Keratinocyte (primary cell): ENCODE measurements around the gene KLHL1. TPM values are rescaled to one million over a fixed set of nuclear protein-coding genes. Genes with fewer than 3 reads are reported as not detected.

Experiments used
- DNase-seq: peaks from one replicate; pipeline ENCODE4 v3.0.0-alpha.2; 2011; ENCODE audit warnings: low read depth, missing footprints, low spot score
- FAIRE-seq: peaks from 2 replicates; lab custom pipeline; 2011; peaks lifted over from hg19 to GRCh38; lab: Jason Lieb, UNC
- H2AFZ ChIP-seq: 2 replicates; pipeline ENCODE4 v1.6.0; 2012; ENCODE audit warnings: low read length, control low read depth, inconsistent platforms; ENCODE audit not compliant: control insufficient read depth
- H3K27ac ChIP-seq: 2 replicates; pipeline ENCODE4 v1.5.1; 2011; ENCODE audit warnings: low read length; ENCODE audit not compliant: control insufficient read depth, insufficient read depth
- H3K27me3 ChIP-seq: 3 replicates; pipeline ENCODE4 v1.6.0; 2011; ENCODE audit warnings: low read length; ENCODE audit not compliant: control insufficient read depth, insufficient read depth; ENCODE audit errors: extremely low read depth
- H3K36me3 ChIP-seq, 2 experiments: 2 replicates in 1 of 2; 3 replicates in 1 of 2; pipeline ENCODE4 v1.5.1; 2011; ENCODE audit warnings: low read length in 2 of 2, mild to moderate bottlenecking in 1 of 2; ENCODE audit not compliant: control insufficient read depth in 2 of 2, insufficient read depth in 2 of 2; ENCODE audit errors: extremely low read depth in 1 of 2
- H3K4me1 ChIP-seq: 3 replicates; pipeline ENCODE4 v1.5.1; 2011; ENCODE audit warnings: low read length; ENCODE audit not compliant: control insufficient read depth, insufficient read depth; ENCODE audit errors: extremely low read depth
- H3K4me2 ChIP-seq: 3 replicates; pipeline ENCODE4 v1.6.0; 2011; ENCODE audit warnings: low read depth, low read length; ENCODE audit not compliant: control insufficient read depth, insufficient read depth; ENCODE audit errors: extremely low read depth
- H3K4me3 ChIP-seq, 3 experiments: fragments of 200-600 bp in 1 of 3; sonication (generic) in 1 of 3; 2 replicates in 2 of 3; 3 replicates in 1 of 3; pipeline ENCODE4 v1.5.1; 2011 to 2016; ENCODE audit warnings: low read length in 3 of 3, mild to moderate bottlenecking in 3 of 3, control low read depth in 2 of 3, inconsistent platforms in 1 of 3, low read depth in 1 of 3, mixed read lengths in 1 of 3, mixed run types in 1 of 3, moderate library complexity in 1 of 3; ENCODE audit not compliant: control insufficient read depth in 2 of 3, insufficient read depth in 2 of 3; ENCODE audit errors: extremely low read depth in 1 of 3
- H3K79me2 ChIP-seq: 2 replicates; pipeline ENCODE4 v1.6.0; 2012; ENCODE audit warnings: low read length; ENCODE audit not compliant: control insufficient read depth, insufficient read depth
- H3K9ac ChIP-seq: 3 replicates; pipeline ENCODE4 v1.6.0; 2011; ENCODE audit warnings: low read length; ENCODE audit not compliant: control insufficient read depth, insufficient read depth; ENCODE audit errors: extremely low read depth
- H3K9me1 ChIP-seq: 3 replicates; pipeline ENCODE4 v1.6.0; 2011; ENCODE audit warnings: low read length; ENCODE audit not compliant: control insufficient read depth, insufficient read depth; ENCODE audit errors: extremely low read depth
- H3K9me3 ChIP-seq: 2 replicates; pipeline ENCODE4 v1.5.1; 2012; ENCODE audit warnings: low read depth, low read length; ENCODE audit not compliant: control insufficient read depth
- H4K20me1 ChIP-seq: 3 replicates; pipeline ENCODE4 v1.6.0; 2011; ENCODE audit warnings: low read length; ENCODE audit not compliant: control insufficient read depth, insufficient read depth; ENCODE audit errors: extremely low read depth
- EZH2 ChIP-seq: IDR thresholded peaks from one replicate; pipeline ENCODE4 v1.6.1; 2012; ENCODE audit warnings: inconsistent platforms, mild to moderate bottlenecking, low read length, moderate library complexity
- dilution Hi-C: fragments of 300-500 bp; cut with MboI; formaldehyde crosslinking; loops from one replicate; pipeline ENCODE4 v1.7.0; 2020; ENCODE audit warnings: low sequenced_read_pairs; ENCODE audit not compliant: extremely low pct_ligation_motif_present
- polyA plus RNA-seq, 5 experiments: library from polyadenylated mRNA; depleted of rRNA in 3 of 5; stranded (reverse) in 3 of 5; stranded (forward) in 1 of 5; unstranded in 1 of 5; fragments of >200 nt; gene quantifications; 1 replicate in 1 of 5; 2 replicates in 3 of 5; 3 replicates in 1 of 5; pipeline versions ENCODE4 v1.2.1 to v1.2.3, GENCODE V29; 2011 to 2012; ENCODE audit warnings: missing spikeins in 2 of 5, low read depth in 1 of 5, low replicate concordance in 1 of 5
- TF ChIP-seq, protein P1 (sequence below), 3 experiments: IDR thresholded peaks in 1 of 3; conservative IDR thresholded peaks in 1 of 3; optimal IDR thresholded peaks in 1 of 3; 2 replicates in 2 of 3; 3 replicates in 1 of 3; pipeline versions ENCODE3 to v1.5.1; 2011; ENCODE audit warnings: low read length in 3 of 3, mild to moderate bottlenecking in 3 of 3, moderate library complexity in 2 of 3, control low read depth in 1 of 3, inconsistent platforms in 1 of 3; ENCODE audit not compliant: insufficient read depth in 2 of 3; ENCODE audit errors: extremely low read depth in 1 of 3

Gene KLHL1
- polyA plus RNA-seq, 1 donor (not counting 4 experiments of a cell fraction or from before 2014, with no cell fraction given): not detected

DNA sequence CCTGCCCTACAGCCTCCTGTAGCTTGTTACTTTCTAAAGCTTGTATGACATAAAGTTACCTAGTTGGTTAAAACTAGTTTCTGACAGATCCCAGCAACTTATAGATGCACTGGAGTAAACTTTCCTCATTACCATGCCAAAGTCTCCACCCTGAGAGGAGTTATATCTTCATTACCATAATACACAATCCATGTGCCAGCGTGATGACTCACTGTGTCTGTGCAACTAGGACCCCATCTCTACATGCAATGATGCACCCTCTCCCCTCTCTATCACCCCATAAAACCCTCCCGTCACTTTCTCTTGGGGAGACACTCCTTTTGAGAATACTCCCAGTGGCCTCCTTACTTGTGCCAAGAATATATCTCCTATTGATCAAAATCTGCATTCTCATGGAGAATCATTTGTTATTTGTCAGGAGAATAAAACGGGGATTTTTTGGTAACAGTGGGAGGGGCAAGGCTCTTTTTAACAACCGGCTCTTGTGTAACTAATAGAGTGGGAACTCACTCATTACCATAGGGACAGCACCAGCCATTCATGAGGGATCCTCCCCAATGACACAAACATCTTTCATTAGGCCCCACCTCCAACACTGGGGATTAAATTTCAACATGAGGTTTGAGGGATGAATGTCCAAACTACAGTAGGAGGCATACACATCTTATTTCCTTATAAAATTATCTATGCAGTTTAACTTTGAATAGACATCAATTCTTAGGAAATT is 235.8 kb downstream of the KLHL1 start:
- dilution Hi-C loops: no loop called here
- Histone ChIP-seq H3K36me3 (no peaks in the 10 kb centered on the region), H2AFZ (no peak overlapping the region), H3K27me3 (no peaks in the 10 kb centered on the region), H3K27ac (no peak overlapping the region), H3K4me2 (no peak overlapping the region), H3K9ac (no peak overlapping the region), H3K4me1 (no peaks in the 10 kb centered on the region), H3K79me2 (no peaks in the 10 kb centered on the region), H4K20me1 (no peaks in the 10 kb centered on the region), H3K9me1 (no peaks in the 10 kb centered on the region), H3K9me3 (no peaks in the 10 kb centered on the region), H3K4me3 (no peak overlapping the region)
- no peak for TF ChIP-seq EZH2
- TF ChIP-seq, protein P1, sequence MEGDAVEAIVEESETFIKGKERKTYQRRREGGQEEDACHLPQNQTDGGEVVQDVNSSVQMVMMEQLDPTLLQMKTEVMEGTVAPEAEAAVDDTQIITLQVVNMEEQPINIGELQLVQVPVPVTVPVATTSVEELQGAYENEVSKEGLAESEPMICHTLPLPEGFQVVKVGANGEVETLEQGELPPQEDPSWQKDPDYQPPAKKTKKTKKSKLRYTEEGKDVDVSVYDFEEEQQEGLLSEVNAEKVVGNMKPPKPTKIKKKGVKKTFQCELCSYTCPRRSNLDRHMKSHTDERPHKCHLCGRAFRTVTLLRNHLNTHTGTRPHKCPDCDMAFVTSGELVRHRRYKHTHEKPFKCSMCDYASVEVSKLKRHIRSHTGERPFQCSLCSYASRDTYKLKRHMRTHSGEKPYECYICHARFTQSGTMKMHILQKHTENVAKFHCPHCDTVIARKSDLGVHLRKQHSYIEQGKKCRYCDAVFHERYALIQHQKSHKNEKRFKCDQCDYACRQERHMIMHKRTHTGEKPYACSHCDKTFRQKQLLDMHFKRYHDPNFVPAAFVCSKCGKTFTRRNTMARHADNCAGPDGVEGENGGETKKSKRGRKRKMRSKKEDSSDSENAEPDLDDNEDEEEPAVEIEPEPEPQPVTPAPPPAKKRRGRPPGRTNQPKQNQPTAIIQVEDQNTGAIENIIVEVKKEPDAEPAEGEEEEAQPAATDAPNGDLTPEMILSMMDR (optimal IDR thresholded peaks at IDR 0.05 in 1 of 3, IDR thresholded peaks at IDR 0.05 in 1 of 3, conservative IDR thresholded peaks at IDR 0.05 in 1 of 3; ENCODE audit: extremely low read depth in 1 of 3, insufficient read depth in 2 of 3, low read length in 3 of 3): no peak
- DNase-seq (no peak), FAIRE-seq (no peak)

GRCh38 chr13:69866555-69866954 is 241.7 kb downstream of the KLHL1 start:
- H3K4me3 ChIP-seq: no peak overlapping the region
- no peak for DNase-seq
- no peak for FAIRE-seq
- no peaks in the 10 kb centered on the region for H3K9me3 ChIP-seq
- TF ChIP-seq EZH2: no peak
- TF ChIP-seq, protein P1 (optimal IDR thresholded peaks at IDR 0.05 in 1 of 3, IDR thresholded peaks at IDR 0.05 in 1 of 3, conservative IDR thresholded peaks at IDR 0.05 in 1 of 3; ENCODE audit: extremely low read depth in 1 of 3, insufficient read depth in 2 of 3, low read length in 3 of 3): no peak
- no peaks in the 10 kb centered on the region for H3K4me1 ChIP-seq
- H2AFZ ChIP-seq: no peak overlapping the region
- H4K20me1 ChIP-seq: no peaks in the 10 kb centered on the region
- dilution Hi-C loops: no loop called here
- no peaks in the 10 kb centered on the region for H3K79me2 ChIP-seq
- H3K9ac ChIP-seq: no peak overlapping the region
- H3K36me3 ChIP-seq: no peaks in the 10 kb centered on the region
- no peaks in the 10 kb centered on the region for H3K9me1 ChIP-seq
- H3K27me3 ChIP-seq: no peaks in the 10 kb centered on the region
- no peak overlapping the region for H3K4me2 ChIP-seq
- H3K27ac ChIP-seq: no peak overlapping the region
